H1 (cell line): ENCODE data around the gene VPS37D. TPM values are rescaled to one million over a fixed set of nuclear protein-coding genes. Genes with fewer than 3 reads are reported as not detected.
"Not testable (repeated sequence)": the region's sequence is repeated elsewhere in the genome, so short reads cannot be mapped to it uniquely, and the experiment has no call there.

Experiments
- CTCF ChIA-PET: fragments of 300-600 bp; sonication (Branson Sonifier 250); formaldehyde crosslinking; loops from one replicate; lab custom pipeline; 2021; ENCODE audit not compliant: partially characterized antibody; lab: Charles Lee
- POLR2A ChIA-PET: fragments of 300-600 bp; sonication (Branson Sonifier 250); formaldehyde crosslinking; loops from one replicate; lab custom pipeline; 2021; ENCODE audit warnings: inconsistent platforms; ENCODE audit not compliant: partially characterized antibody; lab: Charles Lee
- DNase-seq, 2 experiments: peaks; one replicate each; pipeline versions ENCODE4 v3.0.0 to v3.0.0-alpha.2; 2010 to 2022; ENCODE audit warnings: low spot score in 2 of 2, low read depth in 1 of 2, mixed read lengths in 1 of 2
- FAIRE-seq: peaks from 2 replicates; lab custom pipeline; 2011; peaks lifted over from hg19 to GRCh38; lab: Jason Lieb, UNC
- H2AFZ ChIP-seq: 2 replicates; pipeline ENCODE4 v1.8.1; 2012; ENCODE audit warnings: low read length, inconsistent platforms
- H2AK5ac ChIP-seq: 2 replicates; pipeline ENCODE4 v1.6.1; 2013; ENCODE audit warnings: low read depth, low read length
- H2BK120ac ChIP-seq: replicated peaks from 2 replicates; pipeline ENCODE3; 2013; ENCODE audit warnings: low read depth, low read length, inconsistent platforms
- H2BK12ac ChIP-seq: 2 replicates; pipeline ENCODE4 v1.6.1; 2013; ENCODE audit warnings: low read depth, low read length
- H2BK15ac ChIP-seq: 2 replicates; pipeline ENCODE4 v1.6.1; 2013; ENCODE audit warnings: low read length
- H2BK20ac ChIP-seq: 2 replicates; pipeline ENCODE4 v1.6.1; 2013; ENCODE audit warnings: low read length
- H2BK5ac ChIP-seq: 2 replicates; pipeline ENCODE4 v1.6.1; 2013; ENCODE audit warnings: low read depth, low read length
- H3K14ac ChIP-seq: 2 replicates; pipeline ENCODE4 v1.6.1; 2013; ENCODE audit warnings: inconsistent platforms; ENCODE audit not compliant: insufficient read length
- H3K18ac ChIP-seq: 2 replicates; pipeline ENCODE4 v1.6.1; 2013; ENCODE audit warnings: low read length; ENCODE audit errors: extremely low read depth
- H3K23ac ChIP-seq: 2 replicates; pipeline ENCODE4 v1.6.1; 2013; ENCODE audit warnings: inconsistent platforms; ENCODE audit not compliant: insufficient read length
- H3K23me2 ChIP-seq: 2 replicates; pipeline ENCODE4 v1.6.1; 2013; ENCODE audit warnings: low read depth, low read length
- H3K27ac ChIP-seq: 2 replicates; pipeline ENCODE4 v1.6.1; 2011; ENCODE audit warnings: low read depth, low read length, inconsistent platforms
- H3K27me3 ChIP-seq, 4 experiments: replicated peaks in 1 of 4; 1 replicate in 1 of 4; 2 replicates in 3 of 4; pipeline versions ENCODE4 v1.6.1 to v1.8.1; 2011 to 2013; ENCODE audit warnings: low read length in 3 of 4, mild to moderate bottlenecking in 3 of 4, inconsistent platforms in 2 of 4, mixed read lengths in 2 of 4, moderate library complexity in 1 of 4; ENCODE audit not compliant: control insufficient read depth in 3 of 4, insufficient read depth in 3 of 4; ENCODE audit errors: extremely low read depth in 1 of 4
- H3K36me3 ChIP-seq, 4 experiments: 2 replicates each; pipeline versions ENCODE4 v1.6.1 to v1.8.1; 2011 to 2013; ENCODE audit warnings: mild to moderate bottlenecking in 4 of 4, low read length in 3 of 4, moderate library complexity in 2 of 4, control low read depth in 1 of 4, inconsistent platforms in 1 of 4; ENCODE audit not compliant: insufficient read depth in 4 of 4, control insufficient read depth in 2 of 4
- H3K4ac ChIP-seq: replicated peaks from 2 replicates; pipeline ENCODE3; 2013; ENCODE audit warnings: low read length, low read depth, mixed read lengths, inconsistent platforms; ENCODE audit not compliant: insufficient read length
- H3K4me1 ChIP-seq, 4 experiments: replicated peaks in 1 of 4; 1 replicate in 1 of 4; 2 replicates in 3 of 4; pipeline versions ENCODE4 v1.6.1 to v1.8.1; 2011 to 2013; ENCODE audit warnings: low read length in 3 of 4, inconsistent platforms in 2 of 4, mixed read lengths in 1 of 4; ENCODE audit not compliant: insufficient read depth in 4 of 4, control insufficient read depth in 3 of 4
- H3K4me2 ChIP-seq, 2 experiments: 2 replicates each; pipeline versions ENCODE4 v1.6.1 to v1.8.1; 2011 to 2013; ENCODE audit warnings: low read depth in 2 of 2, low read length in 2 of 2, control low read depth in 1 of 2, inconsistent platforms in 1 of 2, mild to moderate bottlenecking in 1 of 2; ENCODE audit not compliant: insufficient read depth in 1 of 2
- H3K4me3 ChIP-seq, 4 experiments: fragments of 200-600, 300-600 bp in 1 of 4; sonication (generic), shearing (Covaris generic), sonication (Bioruptor Twin) in 1 of 4; 2 replicates each; pipeline versions ENCODE4 v1.5.1 to v1.8.1; 2011 to 2016; ENCODE audit warnings: low read length in 4 of 4, low read depth in 3 of 4, control low read depth in 2 of 4, inconsistent platforms in 2 of 4, mild to moderate bottlenecking in 2 of 4, mixed read lengths in 1 of 4, moderate library complexity in 1 of 4; ENCODE audit not compliant: insufficient read depth in 2 of 4; ENCODE audit errors: extremely low read depth in 1 of 4
- H3K56ac ChIP-seq: replicated peaks from 2 replicates; pipeline ENCODE3; 2013; ENCODE audit warnings: low read depth, mild to moderate bottlenecking, mixed read lengths, low read length, inconsistent platforms; ENCODE audit not compliant: insufficient read length
- H3K79me1 ChIP-seq: 2 replicates; pipeline ENCODE4 v1.6.1; 2013; ENCODE audit warnings: low read depth, low read length, control low read depth
- H3K79me2 ChIP-seq, 2 experiments: 2 replicates each; pipeline versions ENCODE4 v1.6.1 to v1.8.1; 2012 to 2013; ENCODE audit warnings: low read length in 2 of 2, mild to moderate bottlenecking in 2 of 2, inconsistent platforms in 1 of 2; ENCODE audit not compliant: insufficient read depth in 2 of 2, control insufficient read depth in 1 of 2
- H3K9ac ChIP-seq, 4 experiments: replicated peaks in 1 of 4; 1 replicate in 1 of 4; 2 replicates in 3 of 4; pipeline versions ENCODE4 v1.6.1 to v1.8.1; 2011 to 2013; ENCODE audit warnings: low read depth in 3 of 4, low read length in 3 of 4, control low read depth in 2 of 4, mild to moderate bottlenecking in 2 of 4, moderate library complexity in 2 of 4, inconsistent platforms in 1 of 4; ENCODE audit errors: extremely low read depth in 1 of 4
- H3K9me3 ChIP-seq, 2 experiments: 2 replicates each; pipeline versions ENCODE4 v1.6.1 to v1.8.1; 2012 to 2013; ENCODE audit warnings: mild to moderate bottlenecking in 2 of 2, moderate library complexity in 2 of 2, control low read depth in 1 of 2, inconsistent platforms in 1 of 2, low read depth in 1 of 2, low read length in 1 of 2, mixed read lengths in 1 of 2; ENCODE audit not compliant: insufficient read depth in 2 of 2
- H4K20me1 ChIP-seq, 2 experiments: replicated peaks in 1 of 2; 2 replicates each; pipeline versions ENCODE3 to v1.8.1; 2011 to 2013; ENCODE audit warnings: inconsistent platforms in 2 of 2, low read length in 2 of 2, mild to moderate bottlenecking in 1 of 2; ENCODE audit not compliant: insufficient read depth in 2 of 2, control insufficient read depth in 1 of 2
- H4K5ac ChIP-seq: 2 replicates; pipeline ENCODE4 v1.6.1; 2013; ENCODE audit warnings: low read length, low read depth, mixed read lengths, inconsistent platforms; ENCODE audit not compliant: insufficient read length
- H4K8ac ChIP-seq: 2 replicates; pipeline ENCODE4 v1.8.0; 2013; ENCODE audit warnings: mild to moderate bottlenecking, moderate library complexity, low read length, inconsistent platforms; ENCODE audit not compliant: insufficient read depth; ENCODE audit errors: extremely low read depth
- H4K91ac ChIP-seq: replicated peaks from 2 replicates; pipeline ENCODE3; 2013; ENCODE audit warnings: low read length, mixed read lengths, inconsistent platforms; ENCODE audit not compliant: insufficient read length
- WGBS, 2 experiments: shearing (Covaris generic) in 1 of 2; methylation state at CpG; one replicate each; pipeline versions ENCODE4 v1.1.6 to v1.1.7; 2013 to 2015; ENCODE audit warnings: low lambda C conversion rate in 2 of 2, mixed read lengths in 2 of 2, inconsistent platforms in 1 of 2, low coverage in 1 of 2, missing lambda C conversion rate in 1 of 2; ENCODE audit not compliant: insufficient replicate concordance in 2 of 2, insufficient coverage in 1 of 2, insufficient read length in 1 of 2; ENCODE audit errors: extremely low coverage in 1 of 2, missing lambda C conversion rate in 1 of 2; 5-methylcytosine and 5-hydroxymethylcytosine counted together
- polyA plus RNA-seq, 7 experiments: library from polyadenylated mRNA; depleted of rRNA in 3 of 7; stranded (reverse) in 5 of 7; unstranded in 2 of 7; fragments of >200 nt in 5 of 7; fragments of 200-250 nt in 2 of 7; gene quantifications; 1 replicate in 5 of 7; 2 replicates in 1 of 7; 4 replicates in 1 of 7; pipeline versions ENCODE4 v1.2.1 to v1.2.3, GENCODE V29; 2011 to 2013; ENCODE audit warnings: missing spikeins in 2 of 7, mixed read lengths in 2 of 7
- total RNA-seq: library from RNA; stranded (reverse); fragmentation: NEBNext Ultra II Directional; extraction: Animal tissue kit (Norgen Biotek cat#: 25700); gene quantifications from 2 replicates; pipeline ENCODE4 v1.2.1, GENCODE V29; 2021

VPS37D gene
- total and polyA plus RNA-seq, 2 of the 8 experiments (the other 6 are each of a cell fraction or from before 2014, with no cell fraction given): 3.4 to 5.0 TPM

DNA sequence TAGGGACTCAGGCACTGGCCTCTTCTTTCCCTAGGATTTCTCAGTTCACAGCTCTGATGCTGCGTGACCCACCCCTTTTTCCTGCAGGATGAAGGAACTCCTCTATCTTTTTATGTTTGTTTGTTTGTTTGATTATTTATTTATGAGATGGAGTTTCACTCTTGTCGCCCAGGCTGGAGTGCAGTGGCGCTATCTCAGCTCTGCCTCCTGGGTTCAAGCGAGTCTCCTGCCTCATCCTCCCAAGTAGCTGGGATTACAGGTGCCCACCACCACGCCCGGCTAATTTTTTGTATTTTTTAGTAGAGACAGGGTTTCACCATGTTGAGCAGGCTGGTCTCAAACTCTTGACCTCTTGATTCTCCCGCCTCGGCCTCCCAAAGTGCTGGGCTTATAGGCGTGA is 52.8 kb downstream of the VPS37D start:
- ChIA-PET CTCF (interaction anchor here (0.8 to 2.2 kb wide), 12 partner anchors 8 to 121 kb away, joined by 3 to 14 read pairs (median 4); partner anchors contain the start of gene VPS37D), POLR2A (interaction anchor here (1.2 to 1.5 kb wide), 7 partner anchors 9 to 142 kb away, joined by 3 to 7 read pairs (median 3); partner anchors contain the start of genes ABHD11 and TBL2)
- not testable (repeated sequence) for H3K79me2 ChIP-seq, H3K4me1 ChIP-seq, H3K23me2 ChIP-seq, H4K91ac ChIP-seq, H4K5ac ChIP-seq, H2AFZ ChIP-seq, H2BK12ac ChIP-seq, DNase-seq, H3K56ac ChIP-seq, H3K4ac ChIP-seq, H3K27ac ChIP-seq, H3K9ac ChIP-seq, H2BK15ac ChIP-seq, H3K14ac ChIP-seq, H2BK120ac ChIP-seq, H3K79me1 ChIP-seq, H3K23ac ChIP-seq, H4K20me1 ChIP-seq, H3K9me3 ChIP-seq, H3K36me3 ChIP-seq, H2AK5ac ChIP-seq, H2BK20ac ChIP-seq, H2BK5ac ChIP-seq, H3K4me3 ChIP-seq, H3K18ac ChIP-seq, FAIRE-seq, H4K8ac ChIP-seq
- WGBS, 2 experiments: 97% methylated on average over 9 of the region's 9 CpGs; no CpG with 5 or more reads in 1 of the 2 experiments
- peaks cover 0 to 18% (median 13%) of the 10 kb centered on the region in 4 experiments; a peak in 5 of 7 replicates for H3K27me3 ChIP-seq
- peak overlapping the region in 1 of 2 experiments; percentile 91; a peak in 1 of 4 replicates for H3K4me2 ChIP-seq
